T-cell (primary cell): ENCODE results near the gene TNFRSF21. TPM values are rescaled to one million over a fixed set of nuclear protein-coding genes. Genes with fewer than 3 reads are reported as not detected.

ENCODE experiments used
- ATAC-seq, 4 experiments: fragments of 200-7000 bp in 3 of 4; fragments of 150-1000 bp in 1 of 4; cut with Tn5 transposase; replicated peaks in 1 of 4; 1 replicate in 3 of 4; 2 replicates in 1 of 4; pipeline ENCODE4 v1.10.0; 2021; ENCODE audit warnings: moderate library complexity in 3 of 4, mild to moderate bottlenecking in 2 of 4, moderate number of reproducible peaks in 1 of 4
- CTCF ChIA-PET, 2 donors: fragments of 300-600 bp; sonication (Branson Sonifier 250); formaldehyde crosslinking; loops; one replicate each; lab custom pipeline; 2022; ENCODE audit warnings: antibody characterized with exemption in 2 of 2; lab: Charles Lee
- POLR2A ChIA-PET, 2 donors: fragments of 300-600 bp; sonication (Branson Sonifier 250); formaldehyde crosslinking; loops; one replicate each; lab custom pipeline; 2022; ENCODE audit warnings: antibody characterized with exemption in 2 of 2; lab: Charles Lee
- DNase-seq, 35 experiments: peaks; one replicate each; pipeline versions ENCODE4 v3.0.0 to v3.0.0-alpha.2; 2013 to 2023
- H3K27ac ChIP-seq: one replicate; pipeline ENCODE4 v1.5.1; 2013; ENCODE audit warnings: low read length
- H3K27me3 ChIP-seq, 2 experiments: replicated peaks in 1 of 2; 1 replicate in 1 of 2; 2 replicates in 1 of 2; pipeline versions ENCODE4 v1.6.1 to v1.7.0; 2013; ENCODE audit warnings: low read length in 1 of 2, mixed read lengths in 1 of 2; ENCODE audit not compliant: control insufficient read depth in 2 of 2, insufficient read depth in 2 of 2; ENCODE audit errors: extremely low read depth in 1 of 2
- H3K36me3 ChIP-seq, 2 donors: 1 replicate in 1 of 2; 2 replicates in 1 of 2; pipeline versions ENCODE4 v1.6.1 to v1.7.0; 2013; ENCODE audit warnings: low read length in 1 of 2; ENCODE audit not compliant: control insufficient read depth in 2 of 2, insufficient read depth in 1 of 2; ENCODE audit errors: extremely low read depth in 1 of 2
- H3K4me1 ChIP-seq, 2 experiments: 1 replicate in 1 of 2; 2 replicates in 1 of 2; pipeline versions ENCODE4 v1.6.1 to v1.7.0; 2013; ENCODE audit warnings: low read length in 2 of 2, mixed read lengths in 1 of 2; ENCODE audit not compliant: insufficient read depth in 2 of 2, control insufficient read depth in 1 of 2; ENCODE audit errors: extremely low read depth in 1 of 2
- H3K4me3 ChIP-seq, 2 donors: 1 replicate in 1 of 2; 2 replicates in 1 of 2; pipeline versions ENCODE4 v1.5.1 to v1.7.0; 2013; ENCODE audit warnings: mild to moderate bottlenecking in 2 of 2, low read length in 1 of 2, moderate library complexity in 1 of 2; ENCODE audit not compliant: control insufficient read depth in 1 of 2; ENCODE audit errors: extremely low read depth in 1 of 2
- H3K9me3 ChIP-seq: 2 replicates; pipeline ENCODE4 v1.7.0; 2013
- H3K27ac Mint-ChIP-seq, 2 donors: one replicate each; pipeline ENCODE4 v1.8.0; 2020 to 2021; ENCODE audit warnings: mild to moderate bottlenecking in 2 of 2, mixed read lengths in 2 of 2
- H3K27me3 Mint-ChIP-seq, 2 donors: one replicate each; pipeline ENCODE4 v1.8.0; 2021 to 2022; ENCODE audit warnings: mixed read lengths in 2 of 2
- H3K36me3 Mint-ChIP-seq: one replicate; pipeline ENCODE4 v1.8.0; 2021; ENCODE audit warnings: mixed read lengths
- H3K4me1 Mint-ChIP-seq, 3 donors: one replicate each; pipeline ENCODE4 v1.8.0; 2020 to 2022; ENCODE audit warnings: mixed read lengths in 3 of 3, mild to moderate bottlenecking in 1 of 3
- H3K4me3 Mint-ChIP-seq, 3 donors: one replicate each; pipeline ENCODE4 v1.8.0; 2020 to 2022; ENCODE audit warnings: mild to moderate bottlenecking in 3 of 3, mixed read lengths in 3 of 3, moderate library complexity in 3 of 3
- H3K9me3 Mint-ChIP-seq, 3 donors: one replicate each; pipeline ENCODE4 v1.8.0; 2020 to 2022; ENCODE audit warnings: mixed read lengths in 3 of 3
- WGBS: methylation state at CpG from one replicate; pipeline ENCODE4 v1.1.5; 2013; ENCODE audit warnings: missing lambda C conversion rate; ENCODE audit not compliant: insufficient coverage; 5-methylcytosine and 5-hydroxymethylcytosine counted together
- total RNA-seq, 35 experiments: library from RNA in 6 of 35; stranded (reverse) in 6 of 35; fragments of 120-200 nt in 1 of 35; gene quantifications; one replicate each; pipeline versions ENCODE4 v1.2.1 to v1.2.4 and lab custom pipeline; 2013 to 2026

The TNFRSF21 gene
- total RNA-seq, 5 donors from 2014 or later (not counting 1 experiment from before 2014, with no cell fraction given) = 0.09 to 0.49 (median 0.30) TPM

DNA sequence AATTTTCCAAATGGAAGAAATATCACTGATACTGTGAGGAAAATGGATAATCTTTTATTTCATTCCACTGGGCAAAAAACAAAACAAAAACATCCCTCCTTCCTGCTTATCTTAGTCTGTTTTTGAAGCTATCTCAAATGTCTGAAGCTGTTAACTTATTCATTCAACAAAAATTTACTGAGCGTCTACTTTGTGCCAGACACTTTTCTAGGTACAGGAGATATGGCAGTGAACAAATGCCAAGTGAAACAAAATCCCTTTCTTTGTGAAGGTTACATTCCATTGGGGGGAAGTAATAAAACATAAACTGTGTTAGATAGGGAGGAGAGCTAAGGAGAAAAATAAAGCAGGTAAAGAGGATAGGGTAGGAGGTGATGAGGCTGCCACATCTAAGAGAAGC lies 47.5 kb downstream of the TNFRSF21 start:
- Histone ChIP-seq H3K27me3 (no peaks in the 10 kb centered on the region), H3K4me3 (no peak overlapping the region), H3K27ac (no peak overlapping the region), H3K36me3 (no peaks in the 10 kb centered on the region), H3K4me1 (no peaks in the 10 kb centered on the region), H3K9me3 (no peaks in the 10 kb centered on the region)
- Mint-ChIP-seq H3K4me1 (no peaks in the 10 kb centered on the region), H3K27me3 (peaks cover 0 to 9% of the 10 kb centered on the region in 2 donors), H3K9me3 (no peaks in the 10 kb centered on the region), H3K4me3 (no peak overlapping the region), H3K27ac (no peak overlapping the region), H3K36me3 (no peaks in the 10 kb centered on the region)
- POLR2A ChIA-PET = no interaction called here
- WGBS = no CpG with 5 or more reads among the region's 1 CpG
- CTCF ChIA-PET = no interaction called here
- DNase-seq = no peak
- ATAC-seq = no peak

DNA sequence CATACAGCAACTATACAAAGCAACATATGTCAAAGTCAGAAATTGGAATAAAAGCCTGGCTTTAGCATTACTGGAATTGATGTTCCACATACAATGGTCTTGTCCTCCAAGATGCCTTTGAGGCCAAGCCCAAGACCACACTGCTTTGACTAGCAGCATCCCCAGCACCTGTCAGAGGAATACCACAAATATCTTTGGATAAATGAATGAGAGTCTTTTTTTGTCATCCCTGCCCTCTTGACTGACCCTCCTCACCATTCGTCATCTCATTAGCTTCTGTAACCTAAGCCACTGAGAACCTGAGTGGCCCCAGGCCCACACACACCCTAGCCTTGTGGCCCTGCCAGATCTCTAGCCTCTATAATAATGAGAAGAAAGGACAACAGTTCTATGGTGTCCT lies 48.5 kb downstream of the TNFRSF21 start:
- Histone ChIP-seq H3K4me1 (no peaks in the 10 kb centered on the region), H3K9me3 (no peaks in the 10 kb centered on the region), H3K4me3 (no peak overlapping the region), H3K27me3 (no peaks in the 10 kb centered on the region), H3K27ac (no peak overlapping the region), H3K36me3 (no peaks in the 10 kb centered on the region)
- Mint-ChIP-seq H3K27me3 (peaks cover 0 to 9% of the 10 kb centered on the region in 2 donors), H3K27ac (no peak overlapping the region), H3K9me3 (no peaks in the 10 kb centered on the region), H3K4me3 (no peak overlapping the region), H3K36me3 (no peaks in the 10 kb centered on the region), H3K4me1 (no peaks in the 10 kb centered on the region)
- CTCF ChIA-PET = no interaction called here
- POLR2A ChIA-PET = no interaction called here
- ATAC-seq = no peak
- WGBS = no CpG with 5 or more reads among the region's 1 CpG
- no peak for DNase-seq

DNA sequence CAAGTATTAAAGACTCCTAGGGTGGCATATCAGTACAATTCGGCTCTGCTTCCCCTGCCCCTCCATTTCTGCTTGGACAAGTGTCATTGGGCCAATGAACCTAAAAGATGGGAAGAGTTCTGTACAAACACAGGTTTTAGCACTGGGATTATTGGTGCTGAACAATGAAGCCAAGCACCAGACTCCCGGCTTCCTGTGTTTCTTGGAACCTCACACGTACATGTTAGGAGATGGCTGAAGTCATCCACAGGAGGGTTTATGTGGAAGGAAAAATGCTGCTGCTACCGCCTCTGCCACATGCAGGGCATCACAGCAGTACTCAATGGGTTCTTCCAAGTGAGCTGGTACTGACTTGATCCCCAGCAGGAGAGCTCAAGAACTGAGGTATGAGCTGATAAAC lies 49.7 kb downstream of the TNFRSF21 start:
- WGBS = 92% methylated on average over 3 of the region's 4 CpGs
- no peaks in the 10 kb centered on the region for H3K4me1 Mint-ChIP-seq

DNA sequence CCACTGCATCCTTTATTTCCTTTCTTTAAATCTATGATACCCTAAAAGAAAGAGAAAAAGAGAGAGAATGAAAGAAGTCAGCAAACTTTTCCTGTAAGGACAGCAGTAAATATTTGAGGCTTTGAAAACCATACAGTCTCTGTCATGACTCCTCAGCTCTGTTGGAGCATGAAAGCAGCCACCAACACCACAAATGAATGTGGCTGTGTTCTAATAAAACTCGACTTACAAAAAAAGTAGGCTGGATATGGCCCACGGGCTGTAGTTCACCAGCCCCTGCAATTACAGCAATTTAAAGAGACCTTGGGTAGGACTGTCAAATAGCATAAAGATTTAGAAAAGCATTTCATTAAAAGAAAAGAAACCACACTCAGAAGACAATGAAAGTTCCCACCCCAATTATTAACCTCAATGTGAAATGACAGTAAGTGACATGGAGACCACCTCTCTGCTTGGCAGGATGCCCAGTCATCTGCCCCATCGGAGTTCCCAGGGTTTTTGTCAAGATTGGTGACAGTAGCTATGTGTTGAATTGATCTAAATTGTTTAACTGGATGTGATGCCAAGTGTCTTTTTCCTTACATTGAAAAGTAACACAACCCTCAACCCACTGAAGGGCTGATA lies 50.9 kb downstream of the TNFRSF21 start:
- H3K4me1 ChIP-seq = no peaks in the 10 kb centered on the region
- Mint-ChIP-seq H3K4me1 (no peaks in the 10 kb centered on the region), H3K4me3 (no peak overlapping the region), H3K27ac (no peak overlapping the region), H3K9me3 (no peaks in the 10 kb centered on the region), H3K27me3 (peaks cover 0 to 12% of the 10 kb centered on the region in 2 donors), H3K36me3 (no peaks in the 10 kb centered on the region)
- H3K9me3 ChIP-seq = no peaks in the 10 kb centered on the region
- no peaks in the 10 kb centered on the region for H3K36me3 ChIP-seq
- no peaks in the 10 kb centered on the region for H3K27me3 ChIP-seq
- CTCF ChIA-PET = no interaction called here
- H3K27ac ChIP-seq = no peak overlapping the region
- ATAC-seq = no peak
- no peak overlapping the region for H3K4me3 ChIP-seq
- no peak for DNase-seq
- POLR2A ChIA-PET = no interaction called here
- no CpG with 5 or more reads among the region's 3 CpGs for WGBS

More for the DNA sequence above, 49.7 kb downstream of the TNFRSF21 start:
- H3K4me3 Mint-ChIP-seq = no peak overlapping the region
- H3K27ac Mint-ChIP-seq = no peak overlapping the region
- H3K36me3 ChIP-seq = no peaks in the 10 kb centered on the region
- H3K27me3 ChIP-seq = no peaks in the 10 kb centered on the region
- no peak for ATAC-seq
- DNase-seq = no peak
- H3K9me3 ChIP-seq = no peaks in the 10 kb centered on the region
- H3K27ac ChIP-seq = no peak overlapping the region
- H3K36me3 Mint-ChIP-seq = no peaks in the 10 kb centered on the region
- no peak overlapping the region for H3K4me3 ChIP-seq
- H3K27me3 Mint-ChIP-seq = peaks cover 0 to 9% of the 10 kb centered on the region in 2 donors
- POLR2A ChIA-PET = no interaction called here
- H3K9me3 Mint-ChIP-seq = no peaks in the 10 kb centered on the region
- CTCF ChIA-PET = no interaction called here
- no peaks in the 10 kb centered on the region for H3K4me1 ChIP-seq

DNA sequence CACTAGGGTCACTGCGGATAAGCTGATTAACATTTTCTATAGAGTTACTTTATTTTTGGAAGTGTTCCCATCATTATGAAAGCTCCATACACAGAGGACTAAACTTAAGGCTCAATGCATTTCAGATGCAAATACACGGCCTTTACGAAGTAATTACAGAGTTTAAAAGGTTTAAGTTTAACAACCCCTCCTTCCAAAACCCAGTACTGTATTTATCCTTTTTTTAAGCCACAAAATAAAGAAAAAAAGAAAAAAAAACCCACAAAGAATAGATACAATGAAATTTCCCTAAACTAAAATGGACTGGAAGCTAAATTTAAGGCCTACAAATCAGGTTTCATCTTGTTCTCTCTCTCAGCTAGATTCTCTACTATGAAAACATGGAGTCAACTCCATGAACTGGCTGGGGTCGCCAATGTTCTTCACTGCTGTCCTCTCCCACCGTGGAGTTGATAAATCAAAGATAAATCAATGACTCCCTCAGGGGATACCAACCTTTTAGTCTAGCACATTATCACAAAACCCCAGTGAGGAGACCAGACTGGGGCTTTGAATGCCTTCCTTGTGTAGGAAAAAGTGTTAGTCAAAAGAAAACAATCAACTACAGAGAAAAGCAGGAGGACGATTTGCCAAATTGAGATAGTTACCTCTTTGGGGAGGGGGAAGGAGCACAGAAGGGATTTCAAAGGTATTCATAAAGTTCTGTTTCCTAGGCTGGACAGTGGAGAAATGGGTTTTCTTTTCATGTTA lies 52.5 kb downstream of the TNFRSF21 start:
- ChIA-PET CTCF (no interaction called here), POLR2A (no interaction called here)
- Mint-ChIP-seq H3K27me3 (peaks cover 0 to 13% of the 10 kb centered on the region in 2 donors), H3K36me3 (no peaks in the 10 kb centered on the region), H3K27ac (no peak overlapping the region), H3K9me3 (no peaks in the 10 kb centered on the region), H3K4me1 (peaks cover 0 to 2% (median 0%) of the 10 kb centered on the region in 3 donors), H3K4me3 (no peak overlapping the region)
- WGBS = 67% methylated on average over 2 of the region's 6 CpGs
- H3K9me3 ChIP-seq = no peaks in the 10 kb centered on the region
- no peak overlapping the region for H3K4me3 ChIP-seq
- DNase-seq = no peak
- H3K27me3 ChIP-seq = peaks cover 0 to 3% of the 10 kb centered on the region in 2 experiments
- no peaks in the 10 kb centered on the region for H3K4me1 ChIP-seq
- no peak overlapping the region for H3K27ac ChIP-seq
- no peak for ATAC-seq
- no peaks in the 10 kb centered on the region for H3K36me3 ChIP-seq

DNA sequence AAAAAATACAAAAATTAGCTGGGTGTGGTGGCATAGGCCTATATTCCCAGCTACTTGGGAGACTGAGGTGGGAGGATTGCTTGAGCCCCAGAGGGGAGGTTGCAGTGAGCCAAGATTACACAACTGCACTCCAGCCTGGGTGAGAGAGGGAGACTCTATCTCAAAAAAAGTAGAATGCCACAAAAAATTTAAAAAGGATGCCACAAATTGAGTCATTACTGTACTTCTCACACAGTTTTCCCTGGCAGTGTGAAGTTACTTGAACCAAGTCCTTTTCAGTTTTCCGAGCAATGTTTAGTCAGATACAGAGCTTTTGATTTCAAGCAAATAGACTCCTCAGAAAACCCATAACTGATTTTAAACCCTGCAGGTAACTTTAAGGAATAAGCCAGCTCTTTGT lies 53.3 kb downstream of the TNFRSF21 start:
- Mint-ChIP-seq H3K9me3 (no peaks in the 10 kb centered on the region), H3K4me3 (no peak overlapping the region), H3K36me3 (no peaks in the 10 kb centered on the region), H3K27ac (no peak overlapping the region), H3K27me3 (peaks cover 0 to 12% of the 10 kb centered on the region in 2 donors), H3K4me1 (peaks cover 0 to 2% (median 0%) of the 10 kb centered on the region in 3 donors)
- H3K36me3 ChIP-seq = no peaks in the 10 kb centered on the region
- no peaks in the 10 kb centered on the region for H3K9me3 ChIP-seq
- H3K27ac ChIP-seq = no peak overlapping the region
- no peak for DNase-seq
- H3K4me1 ChIP-seq = no peaks in the 10 kb centered on the region
- ChIA-PET CTCF (no interaction called here), POLR2A (no interaction called here)
- ATAC-seq = no peak
- H3K27me3 ChIP-seq = peaks cover 0 to 3% of the 10 kb centered on the region in 2 experiments
- no CpG with 5 or more reads among the region's 1 CpG for WGBS
- H3K4me3 ChIP-seq = no peak overlapping the region
